ENCODE measurements around the gene FPR3. TPM values are rescaled to one million over a fixed set of nuclear protein-coding genes. Genes with fewer than 3 reads are reported as not detected.

The FPR3 gene
- total and polyA plus RNA-seq, 9 of the 15 experiments (the other 6 are each of a cell fraction or from before 2014, with no cell fraction given), result 0.08 to 0.51 (median 0.22) TPM; not detected in 1

Other genes starting within 250 kb of the FPR3 start
Only the 7 nearest of the 13 such genes appear.
- 11.4 and 15.6 TPM in 2 replicates for gene SPACA6, start 101.8 kb upstream of the FPR3 start, total RNA-seq (2014; rRNA removed)
- 3.0 and 3.4 TPM in 2 replicates for gene SPACA6, start 101.8 kb upstream of the FPR3 start, total RNA-seq (2014; rRNA removed; fragmentation: Illumina TruSeq; extraction: Trizol)
- gene SPACA6, start 101.8 kb upstream of the FPR3 start, total RNA-seq (2015; rRNA removed; fragmentation: Illumina TruSeq; extraction: Trizol), result 5.8 TPM in 2 replicates
- 14.2 and 16.2 TPM in 2 replicates for gene SPACA6, start 101.8 kb upstream of the FPR3 start, total RNA-seq (2021)
- 7.3 and 10.9 TPM in 2 replicates for gene SPACA6, start 101.8 kb upstream of the FPR3 start, polyA plus RNA-seq (2011; rRNA removed)
- gene SPACA6, start 101.8 kb upstream of the FPR3 start, polyA plus RNA-seq (2014; fragmentation: Illumina TruSeq; extraction: Trizol), result 5.9 and 6.2 TPM in 2 replicates
- gene SPACA6, start 101.8 kb upstream of the FPR3 start, polyA plus RNA-seq (2014; fragmentation: Nextera tagmentation; extraction: Ambion mirVana), result 1 to 10 TPM; 1.3 to 1.4 TPM
- 17.3 and 27.0 TPM in 2 replicates for gene SPACA6, start 101.8 kb upstream of the FPR3 start, polyA plus RNA-seq (2014; rRNA removed)
- not detected in 2 replicates for gene HAS1, start 71.2 kb upstream of the FPR3 start, total RNA-seq (2014; rRNA removed)
- not detected in 2 replicates for gene HAS1, start 71.2 kb upstream of the FPR3 start, total RNA-seq (2014; rRNA removed; fragmentation: Illumina TruSeq; extraction: Trizol)
- 0.08 TPM in 1 of 2 replicates, not detected in the other for gene HAS1, start 71.2 kb upstream of the FPR3 start, total RNA-seq (2015; rRNA removed; fragmentation: Illumina TruSeq; extraction: Trizol)
- 0.09 and 0.18 TPM in 2 replicates for gene HAS1, start 71.2 kb upstream of the FPR3 start, total RNA-seq (2021)
- gene HAS1, start 71.2 kb upstream of the FPR3 start, polyA plus RNA-seq (2011; rRNA removed), result 0.22 and 0.27 TPM in 2 replicates
- gene HAS1, start 71.2 kb upstream of the FPR3 start, polyA plus RNA-seq (2014; fragmentation: Illumina TruSeq; extraction: Trizol), result not detected in 2 replicates
- not detected for gene HAS1, start 71.2 kb upstream of the FPR3 start, polyA plus RNA-seq (2014; fragmentation: Nextera tagmentation; extraction: Ambion mirVana)
- 0.05 TPM in 1 of 2 replicates, not detected in the other for gene HAS1, start 71.2 kb upstream of the FPR3 start, polyA plus RNA-seq (2014; rRNA removed)
- gene FPR1, start 43.3 kb upstream of the FPR3 start, total RNA-seq (2014; rRNA removed), result not detected in 2 replicates
- gene FPR1, start 43.3 kb upstream of the FPR3 start, total RNA-seq (2014; rRNA removed; fragmentation: Illumina TruSeq; extraction: Trizol), result not detected in 2 replicates
- gene FPR1, start 43.3 kb upstream of the FPR3 start, total RNA-seq (2015; rRNA removed; fragmentation: Illumina TruSeq; extraction: Trizol), result 0.25 TPM in 1 of 2 replicates, not detected in the other
- gene FPR1, start 43.3 kb upstream of the FPR3 start, total RNA-seq (2021), result 0.18 TPM in 1 of 2 replicates, not detected in the other
- 0.04 TPM in 1 of 2 replicates, not detected in the other for gene FPR1, start 43.3 kb upstream of the FPR3 start, polyA plus RNA-seq (2011; rRNA removed)
- 0.06 and 0.12 TPM in 2 replicates for gene FPR1, start 43.3 kb upstream of the FPR3 start, polyA plus RNA-seq (2014; fragmentation: Illumina TruSeq; extraction: Trizol)
- gene FPR1, start 43.3 kb upstream of the FPR3 start, polyA plus RNA-seq (2014; fragmentation: Nextera tagmentation; extraction: Ambion mirVana), result under 1 TPM; 0.10 to 0.14 TPM
- 1.7 TPM in 1 of 2 replicates, not detected in the other for gene FPR1, start 43.3 kb upstream of the FPR3 start, polyA plus RNA-seq (2014; rRNA removed)
- not detected in 2 replicates for gene FPR2, start 34.0 kb upstream of the FPR3 start, total RNA-seq (2014; rRNA removed)
- not detected in 2 replicates for gene FPR2, start 34.0 kb upstream of the FPR3 start, total RNA-seq (2014; rRNA removed; fragmentation: Illumina TruSeq; extraction: Trizol)
- not detected in 2 replicates for gene FPR2, start 34.0 kb upstream of the FPR3 start, total RNA-seq (2015; rRNA removed; fragmentation: Illumina TruSeq; extraction: Trizol)
- gene FPR2, start 34.0 kb upstream of the FPR3 start, total RNA-seq (2021), result not detected in 2 replicates
- gene FPR2, start 34.0 kb upstream of the FPR3 start, polyA plus RNA-seq (2011; rRNA removed), result not detected in 2 replicates
- gene FPR2, start 34.0 kb upstream of the FPR3 start, polyA plus RNA-seq (2014; fragmentation: Illumina TruSeq; extraction: Trizol), result not detected in 2 replicates
- gene FPR2, start 34.0 kb upstream of the FPR3 start, polyA plus RNA-seq (2014; fragmentation: Nextera tagmentation; extraction: Ambion mirVana), result under 1 TPM; 0.03 to 0.07 TPM
- gene FPR2, start 34.0 kb upstream of the FPR3 start, polyA plus RNA-seq (2014; rRNA removed), result 0.15 and 0.19 TPM in 2 replicates
- gene ZNF577, start 92.8 kb downstream of the FPR3 start, total RNA-seq (2014; rRNA removed), result 4.2 and 7.8 TPM in 2 replicates
- gene ZNF577, start 92.8 kb downstream of the FPR3 start, total RNA-seq (2014; rRNA removed; fragmentation: Illumina TruSeq; extraction: Trizol), result 8.9 and 9.9 TPM in 2 replicates
- gene ZNF577, start 92.8 kb downstream of the FPR3 start, total RNA-seq (2015; rRNA removed; fragmentation: Illumina TruSeq; extraction: Trizol), result 9.0 and 9.4 TPM in 2 replicates
- 5.6 and 6.4 TPM in 2 replicates for gene ZNF577, start 92.8 kb downstream of the FPR3 start, total RNA-seq (2021)
- 11.2 and 12.7 TPM in 2 replicates for gene ZNF577, start 92.8 kb downstream of the FPR3 start, polyA plus RNA-seq (2011; rRNA removed)
- 7.5 and 9.1 TPM in 2 replicates for gene ZNF577, start 92.8 kb downstream of the FPR3 start, polyA plus RNA-seq (2014; fragmentation: Illumina TruSeq; extraction: Trizol)
- 1 to 10 TPM; 1.3 to 3.5 TPM for gene ZNF577, start 92.8 kb downstream of the FPR3 start, polyA plus RNA-seq (2014; fragmentation: Nextera tagmentation; extraction: Ambion mirVana)
- gene ZNF577, start 92.8 kb downstream of the FPR3 start, polyA plus RNA-seq (2014; rRNA removed), result 7.0 and 7.6 TPM in 2 replicates
- gene ZNF649, start 109.9 kb downstream of the FPR3 start, total RNA-seq (2014; rRNA removed), result 7.4 and 9.9 TPM in 2 replicates
- gene ZNF649, start 109.9 kb downstream of the FPR3 start, total RNA-seq (2014; rRNA removed; fragmentation: Illumina TruSeq; extraction: Trizol), result 13.6 and 14.9 TPM in 2 replicates
- 10.2 and 10.6 TPM in 2 replicates for gene ZNF649, start 109.9 kb downstream of the FPR3 start, total RNA-seq (2015; rRNA removed; fragmentation: Illumina TruSeq; extraction: Trizol)
- gene ZNF649, start 109.9 kb downstream of the FPR3 start, total RNA-seq (2021), result 8.3 and 9.0 TPM in 2 replicates
- gene ZNF649, start 109.9 kb downstream of the FPR3 start, polyA plus RNA-seq (2011; rRNA removed), result 6.8 and 8.4 TPM in 2 replicates
- gene ZNF649, start 109.9 kb downstream of the FPR3 start, polyA plus RNA-seq (2014; fragmentation: Illumina TruSeq; extraction: Trizol), result 5.9 and 6.7 TPM in 2 replicates
- gene ZNF649, start 109.9 kb downstream of the FPR3 start, polyA plus RNA-seq (2014; fragmentation: Nextera tagmentation; extraction: Ambion mirVana), result 1 to 10 TPM; 1.4 to 2.7 TPM
- gene ZNF649, start 109.9 kb downstream of the FPR3 start, polyA plus RNA-seq (2014; rRNA removed), result 5.0 and 7.3 TPM in 2 replicates
- gene ZNF613, start 132.3 kb downstream of the FPR3 start, total RNA-seq (2014; rRNA removed), result 2.4 and 2.8 TPM in 2 replicates
- gene ZNF613, start 132.3 kb downstream of the FPR3 start, total RNA-seq (2014; rRNA removed; fragmentation: Illumina TruSeq; extraction: Trizol), result 4.4 and 5.3 TPM in 2 replicates
- 2.8 and 3.7 TPM in 2 replicates for gene ZNF613, start 132.3 kb downstream of the FPR3 start, total RNA-seq (2015; rRNA removed; fragmentation: Illumina TruSeq; extraction: Trizol)
- gene ZNF613, start 132.3 kb downstream of the FPR3 start, total RNA-seq (2021), result 1.7 and 2.4 TPM in 2 replicates
- gene ZNF613, start 132.3 kb downstream of the FPR3 start, polyA plus RNA-seq (2011; rRNA removed), result 1.8 and 2.7 TPM in 2 replicates
- gene ZNF613, start 132.3 kb downstream of the FPR3 start, polyA plus RNA-seq (2014; fragmentation: Illumina TruSeq; extraction: Trizol), result 2.4 and 2.7 TPM in 2 replicates
- 1 to 10 TPM; 2.3 to 4.5 TPM for gene ZNF613, start 132.3 kb downstream of the FPR3 start, polyA plus RNA-seq (2014; fragmentation: Nextera tagmentation; extraction: Ambion mirVana)
- 2.1 and 2.3 TPM in 2 replicates for gene ZNF613, start 132.3 kb downstream of the FPR3 start, polyA plus RNA-seq (2014; rRNA removed)